Right lobe of liver (tissue), 6 donors: Measurements from ENCODE around the gene PPT1. TPM values are rescaled to one million over a fixed set of nuclear protein-coding genes. Genes with fewer than 3 reads are reported as not detected.
A peak's percentile ranks its signal among the peaks of the same experiment; 100 is the strongest.

Experiments
- ATAC-seq, 4 donors: fragments of 200-7000 bp; cut with Tn5 transposase; one replicate each; pipeline ENCODE4 v1.9.1; 2020; ENCODE audit warnings: mild to moderate bottlenecking in 4 of 4, moderate library complexity in 4 of 4
- DNase-seq, 3 donors: peaks; one replicate each; pipeline ENCODE4 v3.0.0-alpha.2; 2020
- H3K27ac ChIP-seq, 3 donors: fragments of 200-600 bp; one replicate each; pipeline ENCODE4 v1.8.0; 2022
- H3K27me3 ChIP-seq, 2 donors: fragments of 200-600 bp; one replicate each; pipeline ENCODE4 v1.8.0; 2022
- H3K36me3 ChIP-seq, 4 donors: fragments of 200-600 bp; sonication (generic) in 1 of 4; one replicate each; pipeline versions ENCODE4 v1.5.1 to v1.8.0; 2017 to 2022; ENCODE audit warnings: control low read depth in 1 of 4
- H3K4me1 ChIP-seq, 4 donors: fragments of 200-600 bp; sonication (generic) in 1 of 4; one replicate each; pipeline versions ENCODE4 v1.5.1 to v1.8.0; 2017 to 2022; ENCODE audit warnings: control low read depth in 1 of 4
- H3K4me3 ChIP-seq, 3 donors: fragments of 200-600 bp; one replicate each; pipeline ENCODE4 v1.8.0; 2022
- H3K9me3 ChIP-seq, 4 donors: fragments of 200-600 bp; sonication (generic) in 1 of 4; one replicate each; pipeline versions ENCODE4 v1.5.1 to v1.8.0; 2017 to 2022; ENCODE audit warnings: control low read depth in 1 of 4
- POLR2A ChIP-seq: fragments of 450-650 bp; IDR thresholded peaks from one replicate; pipeline ENCODE4 v1.6.1; 2017; ENCODE audit warnings: antibody characterized with exemption, mild to moderate bottlenecking
- WGBS: methylation state at CpG from one replicate; pipeline ENCODE4 v1.1.6; 2018; ENCODE audit warnings: low coverage, low lambda C conversion rate; ENCODE audit not compliant: insufficient coverage; ENCODE audit errors: missing lambda C conversion rate; 5-methylcytosine and 5-hydroxymethylcytosine counted together
- intact Hi-C, 2 donors: fragments of 100-400 bp; cut with DNase I; formaldehyde crosslinking; loops; one replicate each; pipeline versions ENCODE4 v1.11.2 to v1.14.1; 2022
- total RNA-seq, 6 experiments: library from RNA; depleted of rRNA in 2 of 6; stranded (reverse); fragments of >200 nt in 2 of 6; fragmentation: NEBNext Ultra II Directional in 3 of 6; extraction: Animal tissue kit (Norgen Biotek cat#: 25700) in 3 of 6; gene quantifications; one replicate each; pipeline versions ENCODE4 v1.1.0 to v1.2.4, GENCODE V29; 2016 to 2023
- TF ChIP-seq, protein P1 (sequence below), 4 donors: fragments of 200-600 bp in 3 of 4; fragments of 450-650 bp in 1 of 4; IDR thresholded peaks; one replicate each; pipeline versions ENCODE4 v1.5.1 to v1.8.0; 2016 to 2022; ENCODE audit warnings: antibody characterized with exemption in 4 of 4, mild to moderate bottlenecking in 2 of 4
- donor health status: DM: no; HTN: yes; CAD: no.
- donor health status: DM: no; HTN: no; CAD: no.
- donor health status: DM: no; HTN: no; CAD: no.
- donor health status: DM: no; HTN: yes; CAD: no.
- donor health status: DM: no; HTN: yes; CAD: no.

The PPT1 gene
- total RNA-seq, 6 experiments from 2014 or later = 16.5 to 47.8 (median 33.1) TPM

DNA sequence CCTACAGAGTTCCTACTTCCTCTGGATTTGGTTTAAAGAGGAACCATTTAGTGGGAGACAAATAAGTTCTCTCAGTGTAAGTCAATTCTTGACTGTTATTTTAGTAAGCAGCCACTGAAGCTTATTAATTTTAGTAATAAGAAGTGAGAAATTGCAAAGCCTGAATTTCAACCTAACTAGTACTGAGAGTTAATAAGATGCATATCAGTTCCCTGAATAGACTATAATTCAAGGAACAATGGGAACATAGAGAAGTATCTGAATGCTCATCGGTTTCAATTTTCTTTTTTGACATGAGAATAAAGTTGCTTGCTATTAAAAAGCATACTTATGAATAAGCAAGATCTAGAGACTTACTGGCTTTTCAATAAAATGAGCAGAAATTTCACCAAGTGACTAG is 8.0 kb upstream of the PPT1 start:
- H3K27me3 ChIP-seq = no peaks in the 10 kb centered on the region
- H3K4me1 ChIP-seq = no peaks in the 10 kb centered on the region
- intact Hi-C loops = no loop called here
- H3K9me3 ChIP-seq = no peaks in the 10 kb centered on the region
- no peak for TF ChIP-seq POLR2A
- TF ChIP-seq, protein P1, sequence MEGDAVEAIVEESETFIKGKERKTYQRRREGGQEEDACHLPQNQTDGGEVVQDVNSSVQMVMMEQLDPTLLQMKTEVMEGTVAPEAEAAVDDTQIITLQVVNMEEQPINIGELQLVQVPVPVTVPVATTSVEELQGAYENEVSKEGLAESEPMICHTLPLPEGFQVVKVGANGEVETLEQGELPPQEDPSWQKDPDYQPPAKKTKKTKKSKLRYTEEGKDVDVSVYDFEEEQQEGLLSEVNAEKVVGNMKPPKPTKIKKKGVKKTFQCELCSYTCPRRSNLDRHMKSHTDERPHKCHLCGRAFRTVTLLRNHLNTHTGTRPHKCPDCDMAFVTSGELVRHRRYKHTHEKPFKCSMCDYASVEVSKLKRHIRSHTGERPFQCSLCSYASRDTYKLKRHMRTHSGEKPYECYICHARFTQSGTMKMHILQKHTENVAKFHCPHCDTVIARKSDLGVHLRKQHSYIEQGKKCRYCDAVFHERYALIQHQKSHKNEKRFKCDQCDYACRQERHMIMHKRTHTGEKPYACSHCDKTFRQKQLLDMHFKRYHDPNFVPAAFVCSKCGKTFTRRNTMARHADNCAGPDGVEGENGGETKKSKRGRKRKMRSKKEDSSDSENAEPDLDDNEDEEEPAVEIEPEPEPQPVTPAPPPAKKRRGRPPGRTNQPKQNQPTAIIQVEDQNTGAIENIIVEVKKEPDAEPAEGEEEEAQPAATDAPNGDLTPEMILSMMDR (IDR thresholded peaks at IDR 0.05) = no peak
- H3K4me3 ChIP-seq = no peak overlapping the region
- no peaks in the 10 kb centered on the region for H3K36me3 ChIP-seq
- DNase-seq (no peak), ATAC-seq (no peak)
- 57% methylated on average over 1 of the region's 1 CpG for WGBS
- no peak overlapping the region for H3K27ac ChIP-seq

DNA sequence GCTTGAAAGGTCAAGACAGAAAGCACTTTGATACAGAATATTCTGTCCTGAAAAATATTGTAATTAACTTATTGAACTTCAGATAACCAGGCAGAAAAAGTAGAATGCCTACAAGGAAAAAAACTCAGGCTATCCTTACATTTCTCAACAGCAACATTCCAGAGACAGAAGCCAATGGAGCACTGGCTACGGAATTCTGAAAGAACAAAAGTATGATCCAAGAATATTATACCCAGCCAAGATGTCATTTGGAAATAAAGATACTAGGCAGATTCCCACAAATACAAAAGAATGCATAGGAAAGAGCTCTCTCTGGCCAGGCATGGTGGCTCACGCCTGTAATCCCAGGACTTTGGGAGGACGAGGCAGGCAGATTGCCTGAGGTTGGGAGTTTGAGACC is 5.8 kb upstream of the PPT1 start:
- WGBS = 58% methylated on average over 3 of the region's 3 CpGs
- Histone ChIP-seq H3K36me3 (no peaks in the 10 kb centered on the region), H3K9me3 (no peaks in the 10 kb centered on the region), H3K4me3 (no peak overlapping the region), H3K27me3 (no peaks in the 10 kb centered on the region), H3K27ac (no peak overlapping the region), H3K4me1 (no peaks in the 10 kb centered on the region)
- intact Hi-C loops = no loop called here
- no peak for TF ChIP-seq POLR2A
- TF ChIP-seq, protein P1 (IDR thresholded peaks at IDR 0.05) = no peak
- DNase-seq = no peak
- ATAC-seq = no peak

DNA sequence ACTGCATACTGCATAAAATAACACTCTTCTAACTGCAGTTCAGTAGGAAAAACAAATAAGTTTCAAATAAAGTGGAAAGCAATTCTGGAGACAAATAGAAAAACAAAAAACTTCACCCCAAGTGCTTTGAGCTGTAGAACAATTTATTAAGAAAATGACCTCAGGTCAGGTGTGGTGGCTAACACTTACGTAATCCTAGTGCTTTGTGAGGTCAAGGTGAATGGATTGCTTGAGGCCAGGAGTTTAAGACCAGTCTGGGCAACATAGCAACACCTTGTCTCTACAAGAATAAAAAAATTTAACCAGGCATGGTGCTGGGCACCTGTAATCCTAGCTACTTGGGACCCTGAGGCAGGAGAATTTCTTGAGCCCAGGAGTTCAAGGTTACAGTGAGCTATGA is 5.0 kb upstream of the PPT1 start:
- no peak for ATAC-seq
- Histone ChIP-seq H3K27ac (no peak overlapping the region), H3K36me3 (no peaks in the 10 kb centered on the region), H3K4me3 (no peak overlapping the region), H3K9me3 (no peaks in the 10 kb centered on the region), H3K27me3 (no peaks in the 10 kb centered on the region), H3K4me1 (no peaks in the 10 kb centered on the region)
- intact Hi-C loops = no loop called here
- DNase-seq = no peak
- WGBS = 25% methylated on average over 1 of the region's 1 CpG
- TF ChIP-seq POLR2A = no peak
- TF ChIP-seq, protein P1 (IDR thresholded peaks at IDR 0.05) = no peak

DNA sequence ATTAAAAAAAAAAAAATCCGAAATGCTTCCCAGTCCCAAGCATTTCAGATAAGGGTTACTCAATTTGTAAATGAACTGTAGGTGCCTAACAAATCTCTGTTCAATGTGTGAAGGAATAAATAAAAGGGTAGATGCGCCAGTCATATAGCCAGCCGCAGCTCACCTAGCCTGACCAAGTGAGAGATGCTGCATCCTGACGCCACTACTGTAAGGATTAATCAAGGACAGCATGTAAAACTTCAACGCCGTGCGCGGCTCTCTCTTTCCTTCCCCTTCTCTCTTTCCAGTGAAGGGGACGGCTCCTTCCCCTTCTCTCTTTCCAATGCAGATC is 441 bp downstream of the PPT1 start:
- Histone ChIP-seq H3K36me3 (peaks cover 0 to 2% (median 0%) of the 10 kb centered on the region in 4 donors), H3K27me3 (no peaks in the 10 kb centered on the region), H3K27ac (no peak overlapping the region), H3K4me1 (no peaks in the 10 kb centered on the region), H3K4me3 (peak overlapping the region; percentile 54 to 70 (median 59)), H3K9me3 (no peaks in the 10 kb centered on the region)
- DNase-seq = no peak
- TF ChIP-seq POLR2A = no peak
- ATAC-seq = peak; percentile 28 to 50 (median 34)
- intact Hi-C loops = no loop called here
- 10% methylated on average over 9 of the region's 9 CpGs for WGBS

DNA sequence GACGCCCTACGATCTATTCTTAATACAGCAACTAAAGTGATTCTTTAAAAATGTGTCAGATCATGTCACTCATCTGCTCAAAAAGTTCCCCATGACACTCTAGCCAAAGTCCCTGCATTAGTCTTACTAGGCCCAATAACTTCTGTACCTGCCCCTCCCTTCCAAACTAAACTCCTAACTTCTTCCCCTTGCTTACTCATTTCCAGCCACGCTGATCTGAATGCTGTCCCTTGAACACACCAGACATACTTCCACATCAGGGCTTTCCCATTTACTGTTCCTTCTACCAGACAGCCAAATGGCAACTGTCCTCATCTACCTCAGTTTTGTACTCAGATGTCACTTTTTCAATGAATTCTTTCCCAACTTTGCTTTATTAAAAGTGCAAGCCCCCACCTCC is 1.2 kb downstream of the PPT1 start:
- peaks cover 0 to 9% (median 0%) of the 10 kb centered on the region in 4 donors for H3K36me3 ChIP-seq
- H3K4me1 ChIP-seq = no peaks in the 10 kb centered on the region
- ATAC-seq = peak in 2 of 4 donors; percentile 8 to 10
- TF ChIP-seq, protein P1 (IDR thresholded peaks at IDR 0.05) = no peak
- no peak for TF ChIP-seq POLR2A
- 100% methylated on average over 3 of the region's 3 CpGs for WGBS
- intact Hi-C loops = no loop called here
- no peaks in the 10 kb centered on the region for H3K27me3 ChIP-seq
- no peak overlapping the region for H3K27ac ChIP-seq
- no peaks in the 10 kb centered on the region for H3K9me3 ChIP-seq
- H3K4me3 ChIP-seq = no peak overlapping the region
- no peak for DNase-seq
